ENCODE measurements around the gene RASA3.

The RASA3 gene

GRCh38 chr13:114078461-114079451 lies 53.7 kb downstream of the RASA3 start:
- H3K4me1 ChIP-seq (ENCODE audit: insufficient read depth, low read length) = no peaks in the 10 kb centered on the region
- H3K27ac ChIP-seq (ENCODE audit: low read length) = no peak overlapping the region
- TF ChIP-seq CTCF (IDR thresholded peaks at IDR 0.05; ENCODE audit: borderline replicate concordance, extremely low read depth, low read length, poor library complexity, severe bottlenecking) (no peak), EZH2 (IDR thresholded peaks at IDR 0.05; ENCODE audit: borderline replicate concordance, low read depth, low read length, severe bottlenecking) (no peak)
- ATAC-seq (ENCODE audit: insufficient read depth, low read depth) = peak; percentile 37; the same call in 1 of the 3 replicates
- no peak overlapping the region for H3K4me3 ChIP-seq (ENCODE audit: low read depth in 1 of 2, low read length in 2 of 2)
- H3K4me2 ChIP-seq (ENCODE audit: insufficient read depth, low read length) = no peak overlapping the region
- no peak overlapping the region for H3K9ac ChIP-seq (ENCODE audit: low read depth, low read length)
- H3K27me3 ChIP-seq (ENCODE audit: insufficient read depth, low read length, poor library complexity) = no peaks in the 10 kb centered on the region
- DNase-seq = no peak
- no peak overlapping the region for H2AFZ ChIP-seq (ENCODE audit: low read depth, low read length)
- H3K79me2 ChIP-seq (ENCODE audit: insufficient read depth, low read length) = peaks cover 90% of the 10 kb centered on the region
- H4K20me1 ChIP-seq (ENCODE audit: insufficient read depth, low read length) = peaks cover 83% of the 10 kb centered on the region
- peaks cover 14% of the 10 kb centered on the region for H3K36me3 ChIP-seq (ENCODE audit: insufficient read depth, low read length)
- no peaks in the 10 kb centered on the region for H3K9me3 ChIP-seq (ENCODE audit: insufficient read depth, low read length, severe bottlenecking)

- no peak overlapping the region for H3K9ac ChIP-seq (ENCODE audit: low read depth, low read length)
- no peak for DNase-seq
- peaks cover 19% of the 10 kb centered on the region for H3K36me3 ChIP-seq (ENCODE audit: insufficient read depth, low read length)
- H3K27ac ChIP-seq (ENCODE audit: low read length) = no peak overlapping the region
- no peak overlapping the region for H3K4me2 ChIP-seq (ENCODE audit: insufficient read depth, low read length)
- H3K9me3 ChIP-seq (ENCODE audit: insufficient read depth, low read length, severe bottlenecking) = no peaks in the 10 kb centered on the region
- no peaks in the 10 kb centered on the region for H3K4me1 ChIP-seq (ENCODE audit: insufficient read depth, low read length)
- H3K27me3 ChIP-seq (ENCODE audit: insufficient read depth, low read length, poor library complexity) = no peaks in the 10 kb centered on the region
- H3K79me2 ChIP-seq (ENCODE audit: insufficient read depth, low read length) = peaks cover 90% of the 10 kb centered on the region
- no peak overlapping the region for H2AFZ ChIP-seq (ENCODE audit: low read depth, low read length)
- H4K20me1 ChIP-seq (ENCODE audit: insufficient read depth, low read length) = peaks cover 79% of the 10 kb centered on the region
- ATAC-seq (ENCODE audit: insufficient read depth, low read depth) = no peak
- no peak for TF ChIP-seq CTCF (IDR thresholded peaks at IDR 0.05; ENCODE audit: borderline replicate concordance, extremely low read depth, low read length, poor library complexity, severe bottlenecking)
- TF ChIP-seq EZH2 (IDR thresholded peaks at IDR 0.05; ENCODE audit: borderline replicate concordance, low read depth, low read length, severe bottlenecking) = no peak
- H3K4me3 ChIP-seq (ENCODE audit: low read depth in 1 of 2, low read length in 2 of 2) = no peak overlapping the region
These were observed 54.5 kb downstream of the RASA3 start for GRCh38 chr13:114077933-114078325.

GRCh38 chr13:114077099-114077932 lies 55.1 kb downstream of the RASA3 start:
- DNase-seq (no peak), ATAC-seq (ENCODE audit: insufficient read depth, low read depth) (no peak)
- no peak overlapping the region for H3K4me2 ChIP-seq (ENCODE audit: insufficient read depth, low read length)
- H3K9ac ChIP-seq (ENCODE audit: low read depth, low read length) = no peak overlapping the region
- H3K9me3 ChIP-seq (ENCODE audit: insufficient read depth, low read length, severe bottlenecking) = no peaks in the 10 kb centered on the region
- peaks cover 73% of the 10 kb centered on the region for H4K20me1 ChIP-seq (ENCODE audit: insufficient read depth, low read length)
- no peak overlapping the region for H3K4me3 ChIP-seq (ENCODE audit: low read depth in 1 of 2, low read length in 2 of 2)
- no peaks in the 10 kb centered on the region for H3K27me3 ChIP-seq (ENCODE audit: insufficient read depth, low read length, poor library complexity)
- H2AFZ ChIP-seq (ENCODE audit: low read depth, low read length) = no peak overlapping the region
- H3K27ac ChIP-seq (ENCODE audit: low read length) = no peak overlapping the region
- TF ChIP-seq CTCF (IDR thresholded peaks at IDR 0.05; ENCODE audit: borderline replicate concordance, extremely low read depth, low read length, poor library complexity, severe bottlenecking) (no peak), EZH2 (IDR thresholded peaks at IDR 0.05; ENCODE audit: borderline replicate concordance, low read depth, low read length, severe bottlenecking) (no peak)
- peaks cover 86% of the 10 kb centered on the region for H3K79me2 ChIP-seq (ENCODE audit: insufficient read depth, low read length)
- peaks cover 24% of the 10 kb centered on the region for H3K36me3 ChIP-seq (ENCODE audit: insufficient read depth, low read length)
- H3K4me1 ChIP-seq (ENCODE audit: insufficient read depth, low read length) = no peaks in the 10 kb centered on the region

All from DND-41 (cell line).